ENCODE data around the gene TMEM150A. TPM values are rescaled to one million over a fixed set of nuclear protein-coding genes. Genes with fewer than 3 reads are reported as not detected.

The TMEM150A gene
- total RNA-seq (10 to 100 TPM; 28.2 to 39.6 TPM), polyA plus RNA-seq (ENCODE audit: insufficient read length in 6 of 6) (10 to 100 TPM; 11.5 to 16.7 (median 13.2) TPM)
- long read RNA-seq, donor 1, partial matches to known transcripts = 0 of 5 reads
- long read RNA-seq, donor 1, other reads (novel, unspliced or antisense) = 0 of 5 reads
- long read RNA-seq, donor 2, transcript TMEM150A-202 (8 exons, 1,518 nt) = major isoform, 5 of 6 reads
- long read RNA-seq, donor 2, partial matches to known transcripts = 0 of 6 reads
- long read RNA-seq, donor 2, other reads (novel, unspliced or antisense) = 0 of 6 reads
- long read RNA-seq, donor 3, partial matches to known transcripts = 0 of 1 reads
- long read RNA-seq, donor 3, other reads (novel, unspliced or antisense) = 0 of 1 reads
- long read RNA-seq, donor 4, transcript TMEM150A-203 (7 exons, 1,776 nt) = minor isoform, 5 of 42 reads
- long read RNA-seq, donor 4, transcript TMEM150A-202 (8 exons, 1,518 nt) = major isoform, 26 of 42 reads
- long read RNA-seq, donor 4, partial matches to known transcripts = 1 of 42 reads
- long read RNA-seq, donor 4, other reads (novel, unspliced or antisense) = 9 of 42 reads
- long read RNA-seq, donor 5, partial matches to known transcripts = 0 of 4 reads
- long read RNA-seq, donor 5, other reads (novel, unspliced or antisense) = 0 of 4 reads
- long read RNA-seq, donor 6, transcript TMEM150A-202 (8 exons, 1,518 nt) = major isoform, 6 of 7 reads
- long read RNA-seq, donor 6, partial matches to known transcripts = 0 of 7 reads
- long read RNA-seq, donor 6, other reads (novel, unspliced or antisense) = 0 of 7 reads
- long read RNA-seq, donor 7, partial matches to known transcripts = 0 of 3 reads
- long read RNA-seq, donor 7, other reads (novel, unspliced or antisense) = 0 of 3 reads
- long read RNA-seq, donor 8, partial matches to known transcripts = 0 of 4 reads
- long read RNA-seq, donor 8, other reads (novel, unspliced or antisense) = 0 of 4 reads
- long read RNA-seq, donor 9 = 0 reads
- long read RNA-seq, donor 10, transcript TMEM150A-202 (8 exons, 1,518 nt) = major isoform, 17 of 22 reads
- long read RNA-seq, donor 10, partial matches to known transcripts = 1 of 22 reads
- long read RNA-seq, donor 10, other reads (novel, unspliced or antisense) = 3 of 22 reads
- long read RNA-seq, donor 11, partial matches to known transcripts = 0 of 1 reads
- long read RNA-seq, donor 11, other reads (novel, unspliced or antisense) = 0 of 1 reads
- long read RNA-seq, donor 12, partial matches to known transcripts = 0 of 2 reads
- long read RNA-seq, donor 12, other reads (novel, unspliced or antisense) = 0 of 2 reads

GRCh38 chr2:85602476-85603234, at the start of gene TMEM150A:
Gene TMEM150A, minus strand, starts transcription at chr2:85602698. Its CDS starts 750 bp downstream, at chr2:85601948.
- no peaks in the 10 kb centered on the region for H3K27me3 ChIP-seq
- H3K4me1 ChIP-seq = peaks cover 34 to 75% of the 10 kb centered on the region in 2 donors
- intact Hi-C loops (cut with DNase I) = no loop called here
- H3K27ac ChIP-seq = peak within 1 kb of the TSS; percentile 83 to 85
- peak in 1 of 2 donors; percentile 61 for TF ChIP-seq CTCF (IDR thresholded peaks at IDR 0.05)
- DNase-seq = peak; percentile 85 to 99 (median 94)
- peaks cover 0 to 27% of the 10 kb centered on the region in 2 donors for H3K36me3 ChIP-seq
- H3K9me3 ChIP-seq = no peaks in the 10 kb centered on the region
- H3K4me3 ChIP-seq = peak within 1 kb of the TSS; percentile 78 to 88
- peak; percentile 90 for ATAC-seq

- peaks cover 0 to 79% of the 10 kb centered on the region in 2 donors for H3K36me3 ChIP-seq
Observed at GRCh38 chr2:85652056-85652455, 49.6 kb upstream of the TMEM150A start.

GRCh38 chr2:85651097-85651496, 48.6 kb upstream of the TMEM150A start:
- ATAC-seq (no peak), DNase-seq (no peak)
- Histone ChIP-seq H3K27ac (no peak overlapping the region), H3K36me3 (peaks cover 0 to 79% of the 10 kb centered on the region in 2 donors), H3K27me3 (no peaks in the 10 kb centered on the region), H3K4me3 (no peak overlapping the region), H3K4me1 (peaks cover 20 to 25% of the 10 kb centered on the region in 2 donors), H3K9me3 (no peaks in the 10 kb centered on the region)
- TF ChIP-seq CTCF (IDR thresholded peaks at IDR 0.05) = no peak
- intact Hi-C loops (cut with DNase I) = no loop called here

More at GRCh38 chr2:85652056-85652455, 49.6 kb upstream of the TMEM150A start:
- H3K9me3 ChIP-seq = no peaks in the 10 kb centered on the region
- DNase-seq = no peak
- TF ChIP-seq CTCF (IDR thresholded peaks at IDR 0.05) = no peak
- no peak overlapping the region for H3K4me3 ChIP-seq
- no peaks in the 10 kb centered on the region for H3K27me3 ChIP-seq
- peaks cover 20 to 25% of the 10 kb centered on the region in 2 donors for H3K4me1 ChIP-seq
- no peak for ATAC-seq
- peak overlapping the region; percentile 16 to 53 for H3K27ac ChIP-seq
- intact Hi-C loops (cut with DNase I) = no loop called here

- H3K27me3 ChIP-seq = no peaks in the 10 kb centered on the region
- H3K4me1 ChIP-seq = peaks cover 20 to 25% of the 10 kb centered on the region in 2 donors
- H3K4me3 ChIP-seq = no peak overlapping the region
- DNase-seq (no peak), ATAC-seq (no peak)
- peaks cover 0 to 83% of the 10 kb centered on the region in 2 donors for H3K36me3 ChIP-seq
- no peaks in the 10 kb centered on the region for H3K9me3 ChIP-seq
- intact Hi-C loops (cut with DNase I) = no loop called here
- no peak for TF ChIP-seq CTCF (IDR thresholded peaks at IDR 0.05)
- no peak overlapping the region for H3K27ac ChIP-seq
Observed at GRCh38 chr2:85650456-85650855, 48.0 kb upstream of the TMEM150A start.

All from left lung (tissue), 14 donors.